Measurements from ENCODE around the gene BSN. TPM values are rescaled to one million over a fixed set of nuclear protein-coding genes. Genes with fewer than 3 reads are reported as not detected.

The BSN gene
- polyA plus RNA-seq, 2 donors, result 0.01 to 0.08 TPM

DNA sequence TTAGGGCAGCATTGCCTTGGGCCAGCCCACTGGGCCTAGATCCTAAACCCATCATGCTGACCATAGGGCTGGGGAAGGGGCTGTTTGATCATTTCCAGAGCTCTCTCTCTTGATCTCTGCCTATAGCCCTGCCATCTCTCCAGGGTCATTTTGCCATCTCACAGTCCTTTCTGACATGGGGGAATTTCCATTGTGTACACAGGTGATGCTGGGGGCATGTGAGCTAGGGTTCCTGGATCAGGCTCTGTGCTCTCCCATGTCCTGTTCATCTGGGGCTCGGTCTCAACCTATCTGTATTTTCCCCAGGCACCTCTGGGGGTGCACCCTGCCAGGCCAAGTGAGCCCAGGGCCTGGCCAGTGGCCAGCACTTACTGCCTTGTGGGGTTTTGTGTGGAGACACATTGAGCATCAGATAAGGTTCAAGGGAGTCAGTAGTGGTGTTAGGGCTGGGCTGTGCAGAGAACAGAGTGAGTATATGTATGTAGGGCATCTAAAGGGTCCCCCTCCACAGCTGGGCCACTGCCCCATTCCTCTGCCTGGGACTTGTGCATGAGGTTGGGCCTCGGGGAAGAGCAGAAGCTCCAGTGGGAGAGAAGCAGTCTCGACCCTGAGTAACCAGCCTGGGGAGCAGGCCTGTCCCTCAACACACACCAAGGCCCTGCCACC is 94.2 kb downstream of the BSN start:
- H3K36me3 ChIP-seq (ENCODE audit: control insufficient read depth in 2 of 2, insufficient read depth in 2 of 2, low read length in 1 of 2), result no peaks in the 10 kb centered on the region
- no peak overlapping the region for H3K4me3 ChIP-seq (ENCODE audit: low read depth in 1 of 2, low read length in 2 of 2)
- no peaks in the 10 kb centered on the region for H3K4me1 ChIP-seq (ENCODE audit: control insufficient read depth in 2 of 2, insufficient read depth in 2 of 2, low read length in 1 of 2)
- H3K27me3 ChIP-seq (ENCODE audit: control insufficient read depth in 1 of 2, insufficient read depth in 2 of 2, low read length in 2 of 2), result no peaks in the 10 kb centered on the region
- H3K27ac ChIP-seq (ENCODE audit: low read depth in 2 of 2, low read length in 1 of 2), result no peak overlapping the region
- 66 to 77% methylated on average over 3 of the region's 3 CpGs for WGBS, 2 donors
- H3K9me3 ChIP-seq (ENCODE audit: control insufficient read depth in 2 of 2, insufficient read depth in 1 of 2, low read depth in 1 of 2, low read length in 1 of 2), result no peaks in the 10 kb centered on the region

DNA sequence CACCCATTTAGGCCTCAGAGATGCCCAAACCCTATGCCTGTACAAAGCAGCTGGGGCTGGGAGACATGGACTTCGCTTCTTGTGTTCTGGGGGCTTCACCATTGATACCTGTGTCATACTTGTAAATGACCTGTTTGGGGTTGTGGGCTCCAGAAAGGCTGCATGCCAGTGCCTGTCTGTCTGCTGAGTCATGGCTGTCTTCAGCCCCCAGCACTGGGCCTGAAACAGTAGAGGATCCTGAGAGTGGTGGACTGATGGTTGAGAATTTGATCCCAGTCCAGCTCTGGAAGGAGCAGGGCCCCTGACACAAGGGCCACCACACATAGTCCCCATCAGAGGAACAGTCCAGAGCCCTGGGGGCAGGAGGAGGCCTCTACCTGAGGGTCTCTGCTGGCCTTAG is 95.3 kb downstream of the BSN start:
- Histone ChIP-seq H3K36me3 (ENCODE audit: control insufficient read depth in 2 of 2, insufficient read depth in 2 of 2, low read length in 1 of 2) (no peaks in the 10 kb centered on the region), H3K27me3 (ENCODE audit: control insufficient read depth in 1 of 2, insufficient read depth in 2 of 2, low read length in 2 of 2) (no peaks in the 10 kb centered on the region), H3K4me1 (ENCODE audit: control insufficient read depth in 2 of 2, insufficient read depth in 2 of 2, low read length in 1 of 2) (no peaks in the 10 kb centered on the region), H3K9me3 (ENCODE audit: control insufficient read depth in 2 of 2, insufficient read depth in 1 of 2, low read depth in 1 of 2, low read length in 1 of 2) (no peaks in the 10 kb centered on the region), H3K4me3 (ENCODE audit: low read depth in 1 of 2, low read length in 2 of 2) (no peak overlapping the region), H3K27ac (ENCODE audit: low read depth in 2 of 2, low read length in 1 of 2) (no peak overlapping the region)
- 88 to 94% methylated on average over 1 of the region's 1 CpG for WGBS, 2 donors

DNA sequence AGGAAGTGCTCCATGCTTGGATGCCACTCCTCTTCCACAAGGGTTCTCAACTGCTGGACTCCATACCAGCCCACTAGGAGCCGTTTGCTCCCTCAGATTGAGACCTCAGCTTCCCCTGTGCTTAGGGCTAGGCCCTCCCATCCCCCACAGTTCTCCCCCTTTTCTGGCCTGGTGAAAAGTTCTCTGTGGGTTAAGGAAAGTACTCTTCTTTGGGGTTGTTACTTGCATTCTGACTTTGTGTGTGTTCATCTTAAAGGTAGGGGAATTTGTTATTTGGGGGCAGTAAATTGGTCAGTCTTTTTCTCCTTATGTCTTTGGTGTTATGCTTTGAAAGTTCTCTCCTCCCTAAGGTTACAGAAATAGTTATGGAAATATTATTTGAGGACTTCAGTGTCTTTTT is 95.9 kb downstream of the BSN start:
- Histone ChIP-seq H3K36me3 (ENCODE audit: control insufficient read depth in 2 of 2, insufficient read depth in 2 of 2, low read length in 1 of 2) (no peaks in the 10 kb centered on the region), H3K27me3 (ENCODE audit: control insufficient read depth in 1 of 2, insufficient read depth in 2 of 2, low read length in 2 of 2) (no peaks in the 10 kb centered on the region), H3K4me3 (ENCODE audit: low read depth in 1 of 2, low read length in 2 of 2) (no peak overlapping the region), H3K4me1 (ENCODE audit: control insufficient read depth in 2 of 2, insufficient read depth in 2 of 2, low read length in 1 of 2) (peaks cover 0 to under 1% of the 10 kb centered on the region in 2 donors), H3K27ac (ENCODE audit: low read depth in 2 of 2, low read length in 1 of 2) (no peak overlapping the region), H3K9me3 (ENCODE audit: control insufficient read depth in 2 of 2, insufficient read depth in 1 of 2, low read depth in 1 of 2, low read length in 1 of 2) (no peaks in the 10 kb centered on the region)
- 70 to 93% methylated on average over 1 of the region's 1 CpG for WGBS, 2 donors

DNA sequence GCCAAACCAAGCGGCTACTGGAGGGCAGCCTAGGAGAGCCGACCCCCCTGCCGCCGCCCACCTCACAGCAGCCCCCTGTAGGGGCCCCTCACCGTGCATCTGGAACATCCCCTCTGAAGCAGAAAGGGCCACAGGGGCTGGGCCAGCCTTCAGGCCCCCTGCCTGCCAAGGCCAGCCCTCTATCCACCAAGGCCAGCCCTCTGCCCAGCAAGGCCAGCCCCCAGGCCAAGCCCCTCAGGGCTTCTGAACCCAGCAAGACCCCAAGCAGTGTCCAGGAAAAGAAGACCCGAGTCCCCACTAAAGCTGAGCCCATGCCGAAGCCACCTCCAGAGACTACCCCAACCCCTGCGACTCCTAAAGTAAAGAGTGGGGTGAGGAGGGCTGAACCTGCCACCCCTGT is 96.4 kb downstream of the BSN start:
- no peaks in the 10 kb centered on the region for H3K9me3 ChIP-seq (ENCODE audit: control insufficient read depth in 2 of 2, insufficient read depth in 1 of 2, low read depth in 1 of 2, low read length in 1 of 2)
- H3K27me3 ChIP-seq (ENCODE audit: control insufficient read depth in 1 of 2, insufficient read depth in 2 of 2, low read length in 2 of 2), result no peaks in the 10 kb centered on the region
- peaks cover 0 to 2% of the 10 kb centered on the region in 2 donors for H3K4me1 ChIP-seq (ENCODE audit: control insufficient read depth in 2 of 2, insufficient read depth in 2 of 2, low read length in 1 of 2)
- no peak overlapping the region for H3K27ac ChIP-seq (ENCODE audit: low read depth in 2 of 2, low read length in 1 of 2)
- H3K36me3 ChIP-seq (ENCODE audit: control insufficient read depth in 2 of 2, insufficient read depth in 2 of 2, low read length in 1 of 2), result no peaks in the 10 kb centered on the region
- WGBS, 2 donors, result 74 to 76% methylated on average over 8 of the region's 8 CpGs
- H3K4me3 ChIP-seq (ENCODE audit: low read depth in 1 of 2, low read length in 2 of 2), result no peak overlapping the region

DNA sequence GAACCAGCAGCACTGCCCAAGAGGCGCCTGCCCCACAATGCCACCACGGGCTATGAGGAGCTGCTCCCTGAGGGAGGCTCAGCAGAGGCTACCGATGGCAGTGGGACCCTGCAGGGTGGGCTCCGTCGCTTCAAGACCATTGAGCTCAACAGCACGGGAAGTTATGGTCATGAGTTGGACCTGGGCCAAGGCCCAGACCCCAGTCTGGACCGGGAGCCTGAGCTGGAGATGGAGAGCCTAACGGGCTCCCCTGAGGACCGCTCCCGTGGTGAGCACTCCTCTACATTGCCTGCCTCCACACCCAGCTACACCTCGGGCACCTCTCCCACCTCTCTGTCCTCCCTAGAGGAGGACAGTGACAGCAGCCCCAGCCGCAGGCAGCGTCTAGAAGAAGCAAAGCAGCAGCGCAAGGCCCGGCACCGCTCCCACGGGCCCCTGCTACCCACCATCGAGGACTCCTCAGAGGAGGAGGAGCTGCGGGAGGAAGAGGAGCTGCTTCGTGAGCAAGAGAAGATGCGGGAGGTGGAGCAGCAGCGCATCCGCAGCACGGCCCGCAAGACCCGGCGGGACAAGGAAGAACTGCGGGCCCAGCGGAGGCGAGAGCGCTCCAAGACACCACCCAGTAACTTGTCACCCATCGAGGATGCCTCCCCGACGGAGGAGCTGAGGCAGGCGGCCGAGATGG is 98.1 kb downstream of the BSN start:
- no peak overlapping the region for H3K4me3 ChIP-seq (ENCODE audit: low read depth in 1 of 2, low read length in 2 of 2)
- no peaks in the 10 kb centered on the region for H3K27me3 ChIP-seq (ENCODE audit: control insufficient read depth in 1 of 2, insufficient read depth in 2 of 2, low read length in 2 of 2)
- 89 to 90% methylated on average over 36 of the region's 36 CpGs for WGBS, 2 donors
- H3K4me1 ChIP-seq (ENCODE audit: control insufficient read depth in 2 of 2, insufficient read depth in 2 of 2, low read length in 1 of 2), result peaks cover 0 to 2% of the 10 kb centered on the region in 2 donors
- H3K36me3 ChIP-seq (ENCODE audit: control insufficient read depth in 2 of 2, insufficient read depth in 2 of 2, low read length in 1 of 2), result no peaks in the 10 kb centered on the region
- no peaks in the 10 kb centered on the region for H3K9me3 ChIP-seq (ENCODE audit: control insufficient read depth in 2 of 2, insufficient read depth in 1 of 2, low read depth in 1 of 2, low read length in 1 of 2)
- H3K27ac ChIP-seq (ENCODE audit: low read depth in 2 of 2, low read length in 1 of 2), result no peak overlapping the region

DNA sequence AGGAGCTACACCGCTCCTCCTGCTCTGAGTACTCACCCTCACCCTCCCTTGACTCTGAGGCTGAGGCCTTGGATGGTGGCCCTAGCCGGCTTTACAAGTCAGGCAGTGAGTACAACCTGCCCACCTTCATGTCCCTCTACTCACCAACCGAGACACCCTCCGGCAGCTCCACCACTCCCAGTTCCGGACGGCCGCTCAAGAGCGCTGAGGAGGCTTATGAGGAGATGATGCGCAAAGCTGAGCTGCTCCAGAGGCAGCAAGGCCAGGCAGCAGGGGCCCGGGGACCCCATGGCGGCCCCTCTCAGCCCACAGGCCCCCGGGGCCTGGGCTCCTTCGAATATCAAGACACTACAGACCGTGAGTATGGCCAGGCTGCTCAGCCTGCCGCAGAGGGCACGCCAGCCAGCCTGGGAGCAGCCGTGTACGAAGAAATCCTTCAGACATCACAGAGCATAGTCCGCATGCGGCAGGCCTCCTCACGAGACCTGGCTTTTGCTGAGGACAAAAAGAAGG is 98.7 kb downstream of the BSN start:
- peaks cover 0 to 2% of the 10 kb centered on the region in 2 donors for H3K4me1 ChIP-seq (ENCODE audit: control insufficient read depth in 2 of 2, insufficient read depth in 2 of 2, low read length in 1 of 2)

DNA sequence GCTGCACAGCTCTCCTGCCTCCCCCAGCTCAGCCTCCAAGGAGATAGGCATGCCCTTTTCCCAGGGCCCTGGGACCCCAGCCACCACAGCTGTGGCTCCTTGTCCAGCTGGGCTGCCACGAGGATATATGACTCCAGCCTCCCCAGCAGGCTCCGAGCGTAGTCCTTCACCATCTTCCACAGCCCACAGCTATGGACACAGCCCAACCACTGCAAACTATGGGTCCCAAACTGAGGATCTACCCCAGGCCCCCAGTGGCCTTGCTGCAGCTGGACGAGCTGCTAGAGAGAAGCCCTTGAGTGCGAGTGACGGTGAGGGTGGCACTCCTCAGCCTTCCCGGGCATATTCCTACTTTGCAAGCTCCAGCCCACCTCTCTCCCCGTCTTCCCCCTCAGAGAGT is 99.3 kb downstream of the BSN start:
- 85 to 87% methylated on average over 8 of the region's 8 CpGs for WGBS, 2 donors
- no peak overlapping the region for H3K27ac ChIP-seq (ENCODE audit: low read depth in 2 of 2, low read length in 1 of 2)

More for the DNA sequence above, 98.7 kb downstream of the BSN start:
- Histone ChIP-seq H3K27me3 (ENCODE audit: control insufficient read depth in 1 of 2, insufficient read depth in 2 of 2, low read length in 2 of 2) (no peaks in the 10 kb centered on the region), H3K36me3 (ENCODE audit: control insufficient read depth in 2 of 2, insufficient read depth in 2 of 2, low read length in 1 of 2) (no peaks in the 10 kb centered on the region), H3K9me3 (ENCODE audit: control insufficient read depth in 2 of 2, insufficient read depth in 1 of 2, low read depth in 1 of 2, low read length in 1 of 2) (no peaks in the 10 kb centered on the region), H3K27ac (ENCODE audit: low read depth in 2 of 2, low read length in 1 of 2) (no peak overlapping the region), H3K4me3 (ENCODE audit: low read depth in 1 of 2, low read length in 2 of 2) (no peak overlapping the region)
- 83 to 87% methylated on average over 21 of the region's 21 CpGs for WGBS, 2 donors

DNA sequence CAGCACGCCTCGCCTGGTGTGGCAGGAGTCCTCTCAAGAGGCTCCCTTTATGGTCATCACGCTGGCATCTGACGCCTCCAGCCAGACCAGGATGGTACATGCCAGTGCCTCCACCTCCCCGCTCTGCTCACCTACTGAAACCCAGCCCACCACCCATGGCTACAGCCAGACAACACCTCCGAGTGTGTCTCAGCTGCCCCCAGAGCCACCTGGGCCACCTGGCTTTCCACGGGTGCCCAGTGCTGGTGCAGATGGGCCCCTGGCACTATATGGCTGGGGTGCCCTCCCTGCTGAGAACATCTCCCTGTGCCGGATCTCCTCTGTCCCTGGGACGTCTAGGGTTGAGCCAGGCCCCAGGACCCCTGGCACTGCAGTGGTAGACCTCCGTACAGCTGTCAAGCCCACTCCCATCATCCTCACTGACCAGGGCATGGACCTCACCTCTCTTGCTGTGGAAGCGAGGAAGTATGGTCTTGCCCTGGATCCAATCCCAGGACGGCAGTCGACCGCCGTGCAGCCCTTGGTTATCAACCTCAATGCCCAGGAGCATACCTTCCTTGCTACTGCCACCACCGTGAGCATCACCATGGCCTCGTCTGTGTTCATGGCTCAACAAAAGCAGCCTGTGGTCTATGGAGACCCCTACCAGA is 100.0 kb downstream of the BSN start:
- no peaks in the 10 kb centered on the region for H3K9me3 ChIP-seq (ENCODE audit: control insufficient read depth in 2 of 2, insufficient read depth in 1 of 2, low read depth in 1 of 2, low read length in 1 of 2)
- no peaks in the 10 kb centered on the region for H3K36me3 ChIP-seq (ENCODE audit: control insufficient read depth in 2 of 2, insufficient read depth in 2 of 2, low read length in 1 of 2)
- 91 to 93% methylated on average over 17 of the region's 17 CpGs for WGBS, 2 donors
- no peaks in the 10 kb centered on the region for H3K27me3 ChIP-seq (ENCODE audit: control insufficient read depth in 1 of 2, insufficient read depth in 2 of 2, low read length in 2 of 2)
- no peak overlapping the region for H3K27ac ChIP-seq (ENCODE audit: low read depth in 2 of 2, low read length in 1 of 2)
- H3K4me1 ChIP-seq (ENCODE audit: control insufficient read depth in 2 of 2, insufficient read depth in 2 of 2, low read length in 1 of 2), result peaks cover 0 to 2% of the 10 kb centered on the region in 2 donors
- H3K4me3 ChIP-seq (ENCODE audit: low read depth in 1 of 2, low read length in 2 of 2), result no peak overlapping the region

More for the DNA sequence above, 99.3 kb downstream of the BSN start:
- Histone ChIP-seq H3K4me3 (ENCODE audit: low read depth in 1 of 2, low read length in 2 of 2) (no peak overlapping the region), H3K9me3 (ENCODE audit: control insufficient read depth in 2 of 2, insufficient read depth in 1 of 2, low read depth in 1 of 2, low read length in 1 of 2) (no peaks in the 10 kb centered on the region), H3K36me3 (ENCODE audit: control insufficient read depth in 2 of 2, insufficient read depth in 2 of 2, low read length in 1 of 2) (no peaks in the 10 kb centered on the region), H3K27me3 (ENCODE audit: control insufficient read depth in 1 of 2, insufficient read depth in 2 of 2, low read length in 2 of 2) (no peaks in the 10 kb centered on the region), H3K4me1 (ENCODE audit: control insufficient read depth in 2 of 2, insufficient read depth in 2 of 2, low read length in 1 of 2) (peaks cover 0 to 2% of the 10 kb centered on the region in 2 donors)

DNA sequence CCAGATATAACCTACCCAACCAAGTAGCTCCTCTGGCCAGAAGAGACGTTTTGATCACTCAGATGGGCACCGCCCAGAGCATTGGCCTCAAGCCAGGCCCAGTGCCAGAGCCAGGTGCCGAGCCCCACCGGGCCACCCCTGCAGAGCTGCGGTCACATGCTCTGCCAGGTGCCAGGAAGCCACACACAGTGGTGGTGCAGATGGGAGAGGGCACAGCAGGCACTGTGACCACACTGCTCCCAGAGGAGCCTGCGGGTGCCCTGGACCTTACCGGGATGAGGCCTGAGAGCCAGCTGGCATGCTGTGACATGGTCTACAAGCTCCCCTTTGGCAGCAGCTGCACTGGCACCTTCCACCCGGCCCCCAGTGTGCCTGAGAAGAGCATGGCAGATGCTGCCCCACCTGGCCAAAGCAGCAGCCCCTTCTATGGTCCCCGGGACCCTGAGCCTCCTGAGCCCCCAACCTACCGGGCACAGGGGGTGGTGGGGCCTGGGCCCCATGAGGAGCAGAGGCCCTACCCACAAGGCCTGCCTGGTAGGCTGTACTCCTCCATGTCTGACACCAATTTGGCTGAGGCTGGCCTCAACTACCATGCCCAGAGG is 100.8 kb downstream of the BSN start:
- 47 to 62% methylated on average over 7 to 10 of the region's 10 CpGs for WGBS, 2 donors
- H3K27me3 ChIP-seq (ENCODE audit: control insufficient read depth in 1 of 2, insufficient read depth in 2 of 2, low read length in 2 of 2), result no peaks in the 10 kb centered on the region
- H3K27ac ChIP-seq (ENCODE audit: low read depth in 2 of 2, low read length in 1 of 2), result no peak overlapping the region
- no peaks in the 10 kb centered on the region for H3K9me3 ChIP-seq (ENCODE audit: control insufficient read depth in 2 of 2, insufficient read depth in 1 of 2, low read depth in 1 of 2, low read length in 1 of 2)
- peaks cover 0 to 2% of the 10 kb centered on the region in 2 donors for H3K4me1 ChIP-seq (ENCODE audit: control insufficient read depth in 2 of 2, insufficient read depth in 2 of 2, low read length in 1 of 2)
- H3K36me3 ChIP-seq (ENCODE audit: control insufficient read depth in 2 of 2, insufficient read depth in 2 of 2, low read length in 1 of 2), result no peaks in the 10 kb centered on the region
- no peak overlapping the region for H3K4me3 ChIP-seq (ENCODE audit: low read depth in 1 of 2, low read length in 2 of 2)

Data from esophagus (tissue), 2 donors.